Measurements from ENCODE around the gene CBFA2T3.

CBFA2T3 gene

DNA sequence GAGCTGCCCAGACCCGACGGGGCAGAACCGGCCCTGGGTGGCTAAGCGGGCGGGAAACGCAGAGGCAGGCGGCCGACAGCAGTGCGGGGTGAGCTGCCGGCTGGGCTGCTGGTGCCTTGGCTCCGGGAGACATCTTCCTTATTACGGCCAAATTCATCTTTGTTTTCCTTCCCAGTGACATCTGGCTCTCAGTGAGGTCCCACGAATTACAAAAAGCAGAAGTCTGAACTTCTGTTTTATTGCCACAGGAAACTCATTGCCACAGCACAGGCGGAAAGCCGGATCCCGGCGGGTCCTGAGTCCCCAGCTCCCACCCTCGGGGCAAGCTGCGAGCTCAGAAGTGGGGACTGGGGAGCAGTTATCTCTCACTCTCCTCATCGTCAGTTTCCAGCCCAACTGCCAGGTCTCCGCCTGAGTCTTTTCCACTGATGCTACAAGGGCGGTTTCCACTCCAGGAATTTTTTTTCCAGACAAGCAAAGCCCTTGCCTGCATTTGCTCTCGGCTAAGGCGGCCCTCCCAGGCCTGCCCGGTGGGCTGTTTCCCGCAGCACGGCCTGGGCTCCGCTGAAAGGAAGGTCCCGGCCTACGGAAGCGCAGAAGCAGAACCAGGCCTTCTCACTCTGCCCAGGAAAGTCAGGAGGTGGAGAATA is 40.3 kb downstream of the CBFA2T3 start:
- no peak for DNase-seq

DNA sequence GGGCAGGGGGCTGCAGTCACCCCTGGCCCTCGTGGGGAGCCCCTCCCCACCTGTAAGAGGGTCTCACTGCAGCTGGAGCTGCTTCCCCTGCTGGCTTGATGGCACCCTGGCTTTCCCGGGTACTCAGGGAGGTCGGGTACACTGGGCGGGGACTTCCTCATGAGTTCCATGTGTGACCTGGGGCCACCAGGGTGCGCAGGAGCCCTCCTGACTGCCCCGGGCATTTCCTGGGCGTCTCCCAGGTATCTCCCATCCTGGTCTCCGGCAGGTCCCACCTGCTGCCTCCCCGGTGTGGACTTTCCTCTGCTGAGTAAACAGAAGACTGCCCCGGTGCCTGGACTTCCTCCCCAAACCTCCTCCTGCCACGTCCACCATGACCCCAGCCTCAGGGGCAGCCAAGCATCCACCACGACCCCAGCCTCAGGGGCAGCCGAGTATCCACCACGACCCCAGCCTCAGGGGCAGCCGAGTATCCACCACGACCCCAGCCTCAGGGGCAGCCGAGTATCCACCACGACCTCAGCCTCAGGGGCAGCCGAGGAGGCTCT is 40.9 kb downstream of the CBFA2T3 start:
- no peak for DNase-seq

DNA sequence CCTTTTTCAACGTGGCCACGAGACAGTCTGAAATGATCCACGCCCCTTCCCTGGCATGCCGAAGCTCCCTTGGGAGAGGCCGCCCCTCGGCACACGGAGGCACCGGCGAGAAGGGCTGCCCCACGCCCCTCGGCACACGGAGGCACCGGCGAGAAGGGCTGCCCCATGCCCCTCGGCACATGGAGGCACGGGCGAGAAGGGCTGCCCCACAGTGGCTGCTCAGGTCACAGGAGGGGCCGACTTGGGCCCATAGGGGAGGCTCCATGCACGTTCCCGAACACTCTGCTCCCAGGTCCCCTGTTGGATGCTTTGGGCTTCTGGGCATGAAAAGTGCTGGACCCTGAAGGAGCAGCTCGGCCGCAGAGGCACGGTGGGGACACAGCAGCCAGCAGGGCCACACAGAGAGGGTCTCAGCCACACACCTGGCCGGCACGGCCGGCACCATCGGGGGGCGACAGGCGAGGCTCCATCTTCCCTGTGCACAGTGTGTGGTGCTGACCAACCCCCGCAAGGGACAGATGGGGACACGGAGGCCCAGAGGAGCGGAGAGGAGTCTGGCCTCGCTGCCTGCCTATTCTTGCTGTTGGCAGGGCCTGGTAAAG is 42.8 kb downstream of the CBFA2T3 start:
- DNase-seq = no peak

DNA sequence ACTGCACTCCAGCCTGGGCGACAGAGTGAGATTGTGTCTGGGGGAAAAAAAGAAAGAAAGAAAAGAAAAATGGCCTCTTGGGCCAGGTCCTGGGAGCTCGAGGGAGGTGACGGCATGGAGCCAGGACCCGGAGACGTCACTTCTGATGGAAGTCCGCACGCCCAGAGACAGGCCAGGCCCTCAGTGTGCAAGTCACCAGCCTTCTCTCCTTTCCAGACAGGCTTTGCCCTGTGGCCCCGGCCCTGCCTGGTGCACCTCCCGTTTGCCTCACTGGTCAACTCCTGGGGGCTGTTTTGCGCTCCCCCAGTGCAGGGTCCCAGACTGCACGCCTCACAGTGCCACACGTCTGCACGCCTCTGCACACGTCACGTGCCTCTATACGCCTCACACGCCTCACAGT is 44.1 kb downstream of the CBFA2T3 start:
- DNase-seq = no peak

DNA sequence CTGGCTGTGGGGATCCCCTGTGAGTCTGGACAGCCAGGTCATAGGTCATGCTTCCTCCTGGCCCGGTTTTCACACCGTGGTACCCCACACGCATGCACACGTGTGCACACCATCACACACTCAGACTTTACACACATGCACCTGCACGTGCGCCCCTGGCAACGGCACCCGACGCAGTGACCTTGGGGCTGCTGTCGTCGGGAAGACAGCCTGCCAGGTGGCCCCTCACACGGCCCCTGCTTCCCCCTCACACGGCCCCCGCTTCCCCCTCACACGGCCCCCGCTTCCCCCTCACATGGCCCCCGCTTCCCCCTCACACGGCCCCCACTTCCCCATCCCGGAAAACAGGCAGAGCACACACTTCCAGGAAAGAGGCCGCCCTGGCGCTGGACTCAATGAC is 45.1 kb downstream of the CBFA2T3 start:
- DNase-seq = no peak

DNA sequence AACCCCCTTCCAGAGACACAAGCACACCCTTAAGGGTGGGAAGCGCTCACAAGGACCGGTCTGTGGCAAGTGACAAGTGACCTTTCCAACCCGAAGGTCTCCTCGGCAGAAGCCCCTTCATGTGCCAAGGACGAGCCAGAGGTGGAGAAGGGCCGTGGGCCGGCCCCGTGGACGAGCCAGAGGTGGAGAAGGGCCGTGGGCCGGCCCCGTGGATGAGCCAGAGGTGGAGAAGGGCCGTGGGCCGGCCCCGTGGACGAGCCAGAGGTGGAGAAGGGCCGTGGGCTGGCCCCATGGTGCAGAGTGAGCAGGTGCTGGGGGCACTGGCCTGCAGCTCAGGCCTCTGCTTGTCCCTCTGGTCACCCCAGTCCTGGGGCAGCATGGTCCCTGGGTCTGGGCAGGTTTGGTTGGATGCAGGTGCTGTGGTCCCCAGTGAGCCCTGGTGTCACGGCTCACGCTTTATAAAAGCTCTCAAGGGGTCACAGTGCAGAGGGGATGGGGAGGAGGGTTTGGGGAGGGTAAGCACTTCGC is 45.6 kb downstream of the CBFA2T3 start:
- no peak for DNase-seq

DNA sequence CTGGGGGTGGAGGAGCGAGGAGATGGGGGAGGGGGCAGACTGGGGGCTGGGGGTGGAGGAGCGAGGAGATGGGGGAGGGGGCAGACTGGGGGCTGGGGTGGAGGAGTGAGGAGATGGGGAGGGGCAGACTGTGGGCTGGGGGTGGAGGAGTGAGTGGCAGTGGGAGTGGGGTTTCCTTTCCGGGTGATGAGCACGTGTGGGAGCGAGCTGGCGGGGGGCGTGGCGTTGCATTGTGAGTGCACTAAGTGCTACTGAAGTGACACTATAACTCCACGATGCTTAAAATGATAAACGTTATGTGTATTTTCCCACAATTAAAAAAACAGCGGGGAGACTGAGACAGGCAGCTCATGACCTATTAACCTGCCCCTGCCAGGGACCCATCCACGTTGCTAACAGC is 46.3 kb downstream of the CBFA2T3 start:
- no peak for DNase-seq

DNA sequence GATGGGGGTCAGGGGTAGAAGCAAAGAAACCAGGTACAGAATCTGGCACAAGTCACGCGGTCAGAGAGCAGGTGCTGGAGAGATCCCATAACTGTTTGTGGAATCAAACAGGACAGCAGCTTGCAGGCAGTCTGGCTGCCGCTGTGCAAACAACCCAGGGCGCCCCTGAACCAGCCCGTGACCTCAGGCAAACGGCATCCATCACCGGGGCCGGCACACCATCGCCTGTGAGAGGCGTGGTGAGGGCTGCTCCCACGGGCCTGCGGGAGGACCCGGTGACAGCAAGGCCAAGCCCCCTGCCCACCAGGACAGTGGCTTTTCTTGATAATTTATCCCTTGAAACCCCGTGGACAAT is 47.9 kb downstream of the CBFA2T3 start:
- no peak for DNase-seq

DNA sequence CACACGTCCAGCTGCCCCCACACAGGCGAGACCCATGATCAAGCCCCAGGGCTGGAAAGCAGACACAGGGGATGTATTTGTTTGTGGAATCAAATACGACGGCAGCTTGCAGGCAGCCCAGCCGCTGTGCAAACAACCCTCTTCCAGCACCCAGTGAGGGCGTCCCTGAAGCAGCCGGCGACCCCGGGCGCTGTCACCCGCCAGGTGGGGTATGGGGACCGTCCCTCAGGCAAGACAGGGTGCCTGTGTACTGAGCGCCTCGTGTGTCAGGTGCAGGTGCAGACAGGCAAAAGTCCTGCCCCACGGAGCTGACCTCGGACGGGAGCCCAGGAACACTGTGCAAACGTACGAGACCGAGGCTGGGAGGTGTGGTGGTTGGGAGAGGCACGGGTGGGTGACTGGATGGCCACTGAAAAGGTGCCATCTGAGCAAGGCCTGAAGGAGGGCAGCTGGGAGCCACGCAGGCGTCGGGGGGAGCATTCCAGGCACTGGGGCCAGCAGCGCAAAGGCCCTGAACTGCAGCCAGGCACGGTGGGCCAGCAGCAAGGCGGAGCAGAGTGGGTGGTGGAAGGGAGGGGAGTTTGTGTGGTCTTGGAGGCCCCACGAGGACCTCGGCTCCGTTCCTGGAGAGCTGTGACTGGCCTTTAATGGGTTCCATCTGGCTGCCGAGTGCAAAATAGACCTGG is 48.5 kb downstream of the CBFA2T3 start:
- DNase-seq = no peak

DNA sequence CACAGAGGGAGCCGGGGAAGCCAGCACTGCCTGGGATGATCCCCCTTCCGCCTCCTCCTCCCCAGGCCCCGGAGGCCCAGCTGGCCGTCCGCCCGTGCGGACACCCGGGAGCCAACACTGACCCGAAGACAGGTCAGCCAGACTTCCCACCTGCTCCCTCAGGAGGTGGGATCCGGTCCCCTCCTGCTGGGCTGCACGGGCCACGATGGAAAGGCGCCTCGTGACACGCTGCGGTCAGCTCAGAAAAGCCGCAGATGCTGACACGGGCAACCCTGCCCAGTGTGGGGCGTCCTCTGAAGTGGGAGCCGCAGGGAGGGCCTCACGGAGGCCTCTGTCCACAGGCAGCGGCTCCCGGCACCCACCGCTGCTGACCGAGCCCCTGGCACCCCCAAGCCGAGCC is 49.3 kb downstream of the CBFA2T3 start:
- no peak for DNase-seq

DNA sequence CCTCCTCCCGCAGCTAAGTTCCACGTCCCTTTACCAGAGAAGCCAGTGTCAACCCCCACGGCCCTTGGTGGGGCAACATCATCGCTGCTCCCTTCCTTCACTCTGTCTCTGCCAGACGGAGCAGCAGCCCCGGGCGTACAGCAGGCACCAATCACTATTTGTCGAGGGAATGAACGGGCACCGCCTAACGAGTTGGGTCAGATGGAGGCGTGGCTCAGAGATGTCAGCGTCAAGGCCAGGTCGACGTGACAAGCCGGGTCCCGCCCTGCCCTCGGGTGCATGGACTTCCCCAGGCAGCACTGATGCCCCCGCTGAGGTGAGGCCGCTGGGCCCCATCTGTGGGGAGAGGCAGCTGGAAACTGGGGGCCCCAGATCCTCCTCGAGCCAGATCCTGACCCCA is 50.0 kb downstream of the CBFA2T3 start:
- no peak for DNase-seq

DNA sequence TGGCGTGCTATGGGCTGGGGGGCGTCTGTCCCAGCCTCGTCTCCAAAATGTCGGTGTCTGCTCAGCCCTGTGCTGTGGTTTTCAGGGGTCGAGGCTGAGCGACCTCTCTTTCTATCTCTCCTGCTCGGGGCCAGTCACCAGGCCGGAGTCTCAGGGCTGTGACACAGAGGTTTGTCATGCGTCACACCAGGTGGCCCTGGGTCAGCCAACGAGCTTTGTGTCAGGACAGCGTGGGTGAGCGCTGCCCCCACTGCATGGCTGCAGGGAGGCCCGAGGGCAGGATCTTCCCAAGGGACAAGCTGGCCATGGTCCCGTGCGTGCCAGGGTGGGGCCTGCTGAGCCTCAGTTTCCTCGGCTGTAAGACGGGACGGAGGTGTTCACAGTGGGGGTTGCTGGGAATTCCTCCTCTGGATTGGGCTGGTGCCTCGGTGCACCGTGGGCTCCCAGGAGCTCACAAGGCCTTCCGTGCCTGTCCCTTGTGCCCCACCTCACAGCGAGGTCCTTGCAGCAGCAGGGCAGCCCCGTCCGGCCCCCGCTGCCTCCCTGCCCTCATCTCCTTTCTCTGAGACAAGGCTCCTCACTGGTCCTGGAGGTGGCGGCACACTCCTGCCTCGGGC is 50.5 kb downstream of the CBFA2T3 start:
- no peak for DNase-seq

DNA sequence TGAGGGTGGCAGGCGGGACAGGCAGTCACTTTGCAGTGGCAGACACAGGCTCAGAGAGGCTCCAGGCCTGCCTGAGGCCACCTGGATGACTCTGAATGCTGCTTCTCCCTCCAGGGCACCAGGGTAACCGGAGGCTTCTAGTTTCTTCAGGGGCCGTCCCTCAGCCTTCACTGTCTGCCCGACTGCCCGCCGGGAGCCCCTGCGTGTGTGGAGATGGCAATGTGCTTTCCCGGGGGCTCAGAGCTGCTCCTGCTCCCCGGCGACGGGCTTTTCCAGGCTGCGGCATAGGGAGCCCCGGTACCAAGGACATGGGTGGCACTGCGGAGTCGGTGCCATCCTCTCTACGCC is 51.5 kb downstream of the CBFA2T3 start:
- DNase-seq = no peak

DNA sequence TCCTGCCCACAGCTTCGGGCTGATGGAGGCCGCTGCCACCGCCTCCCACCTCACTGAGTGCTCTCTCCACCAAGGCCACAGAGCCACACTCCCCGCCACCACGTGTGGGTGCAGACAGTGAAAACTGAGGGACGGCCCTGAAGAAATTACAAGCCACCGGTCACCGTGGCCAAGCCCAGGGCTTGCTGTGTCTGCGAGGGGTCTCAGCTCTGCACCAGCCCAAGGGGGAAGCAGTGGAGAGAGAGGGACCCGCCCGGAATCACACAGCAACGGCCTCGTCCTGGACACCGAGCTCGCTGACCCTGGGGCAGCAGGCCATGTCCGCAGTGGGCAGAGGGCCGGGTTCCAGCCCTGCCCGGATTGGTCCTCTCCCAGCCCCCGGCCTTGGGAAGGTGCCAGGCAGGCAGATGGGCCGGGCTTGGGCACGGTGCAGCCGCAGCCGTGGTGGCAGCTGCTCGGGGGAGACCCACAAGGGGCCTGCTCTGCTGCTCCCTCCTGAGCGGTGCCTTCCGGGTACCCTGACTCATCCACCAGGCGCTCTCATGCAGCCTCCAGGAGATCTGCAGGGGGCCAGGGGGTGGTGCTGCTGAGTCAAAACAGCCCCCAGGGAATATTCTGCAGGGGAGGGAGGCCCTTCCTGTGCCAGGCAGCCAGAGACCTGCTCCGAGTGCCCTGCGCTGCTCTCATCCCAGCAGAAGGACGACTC is 52.0 kb downstream of the CBFA2T3 start:
- DNase-seq = peak; percentile 88

DNA sequence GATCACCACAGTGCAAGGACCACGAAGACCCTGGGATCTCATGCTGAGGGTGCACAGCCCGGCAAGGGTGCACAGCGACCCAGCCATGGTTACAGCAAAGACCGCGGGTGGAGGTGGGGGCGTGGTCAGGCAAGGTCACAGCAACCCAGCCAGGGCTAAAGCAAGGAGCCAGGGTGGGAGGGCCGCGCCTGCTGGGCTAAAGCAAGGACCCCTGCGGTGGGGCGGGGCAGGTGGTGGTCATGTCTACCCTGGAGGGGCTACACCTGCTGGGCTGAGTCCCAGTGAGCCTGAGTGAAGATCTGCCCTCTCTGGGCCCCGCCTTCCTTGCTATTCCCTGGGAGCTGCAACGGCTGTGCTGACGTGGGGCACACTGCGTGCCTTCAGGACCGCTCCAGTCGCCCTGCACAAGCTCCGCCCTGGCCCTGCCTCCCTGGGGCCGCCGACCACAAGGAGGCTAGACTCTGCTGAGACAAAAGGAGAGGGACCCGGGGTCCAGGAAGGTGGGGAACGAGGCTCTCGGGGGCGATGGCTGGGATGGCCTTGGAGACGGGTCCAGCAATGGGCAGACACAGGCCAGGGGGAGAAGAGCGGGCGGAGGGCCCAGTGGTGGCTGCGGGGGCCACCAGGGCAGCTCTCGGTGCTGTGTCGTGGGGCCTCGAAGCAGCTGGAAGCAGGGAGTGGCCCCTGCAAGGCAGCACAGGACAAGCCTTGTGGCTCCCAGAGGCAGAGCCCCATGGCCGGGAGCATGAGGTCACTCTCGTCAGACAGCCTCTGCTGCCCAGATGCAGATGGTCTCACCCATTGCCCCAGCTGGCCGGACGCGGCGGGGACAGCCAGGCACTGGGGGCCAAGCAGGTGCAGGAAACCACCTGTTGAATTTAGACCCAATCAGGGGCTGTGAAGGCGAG is 52.8 kb downstream of the CBFA2T3 start:
- no peak for DNase-seq

DNA sequence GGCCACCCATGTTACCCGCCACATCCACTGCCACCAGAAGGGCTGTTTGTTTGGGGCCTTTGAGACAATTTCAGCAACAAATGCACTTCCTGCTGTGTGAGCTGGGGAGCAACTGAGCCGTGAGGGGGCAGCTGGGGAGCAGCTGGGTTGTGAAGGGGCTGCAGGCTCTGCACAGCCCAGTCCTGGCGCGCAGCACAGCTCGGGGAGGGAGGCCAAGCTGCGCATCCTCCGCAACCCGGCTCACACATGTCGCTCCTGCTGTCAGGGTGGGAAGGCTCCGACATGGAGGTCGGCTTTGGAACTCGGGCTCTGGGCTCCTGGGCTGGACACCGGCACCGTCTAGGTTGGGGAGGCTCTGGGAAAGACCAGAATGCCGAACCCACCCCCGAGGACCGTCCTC is 53.6 kb downstream of the CBFA2T3 start:
- no peak for DNase-seq

DNA sequence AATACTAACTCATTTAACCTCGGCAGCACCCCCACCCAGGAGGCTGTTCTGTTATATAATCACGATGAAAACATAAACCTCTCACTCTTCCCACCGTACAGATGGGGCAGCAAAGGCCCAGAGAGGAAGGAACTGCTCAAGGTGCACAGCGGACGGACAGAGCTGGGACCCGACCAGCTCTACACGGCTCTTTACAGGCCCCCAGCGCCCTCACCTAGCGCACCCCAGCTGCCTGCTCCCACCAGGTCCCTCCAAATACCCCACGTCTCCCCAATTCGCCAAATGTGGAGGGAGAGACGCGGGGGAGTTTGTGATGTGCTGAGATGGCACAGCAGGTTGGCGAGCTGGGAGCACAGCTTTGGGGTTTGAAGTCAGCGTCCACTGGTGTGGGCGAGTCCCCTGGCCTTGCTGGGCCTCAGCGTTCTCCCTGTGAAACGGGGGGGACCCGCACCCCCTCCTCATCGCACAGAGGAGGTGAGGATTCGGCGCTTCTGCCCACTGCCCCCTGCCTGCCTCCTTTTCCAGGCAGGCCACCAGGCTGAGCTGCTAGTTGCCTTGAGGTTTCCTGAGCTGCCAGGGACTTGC is 54.1 kb downstream of the CBFA2T3 start:
- DNase-seq = no peak

DNA sequence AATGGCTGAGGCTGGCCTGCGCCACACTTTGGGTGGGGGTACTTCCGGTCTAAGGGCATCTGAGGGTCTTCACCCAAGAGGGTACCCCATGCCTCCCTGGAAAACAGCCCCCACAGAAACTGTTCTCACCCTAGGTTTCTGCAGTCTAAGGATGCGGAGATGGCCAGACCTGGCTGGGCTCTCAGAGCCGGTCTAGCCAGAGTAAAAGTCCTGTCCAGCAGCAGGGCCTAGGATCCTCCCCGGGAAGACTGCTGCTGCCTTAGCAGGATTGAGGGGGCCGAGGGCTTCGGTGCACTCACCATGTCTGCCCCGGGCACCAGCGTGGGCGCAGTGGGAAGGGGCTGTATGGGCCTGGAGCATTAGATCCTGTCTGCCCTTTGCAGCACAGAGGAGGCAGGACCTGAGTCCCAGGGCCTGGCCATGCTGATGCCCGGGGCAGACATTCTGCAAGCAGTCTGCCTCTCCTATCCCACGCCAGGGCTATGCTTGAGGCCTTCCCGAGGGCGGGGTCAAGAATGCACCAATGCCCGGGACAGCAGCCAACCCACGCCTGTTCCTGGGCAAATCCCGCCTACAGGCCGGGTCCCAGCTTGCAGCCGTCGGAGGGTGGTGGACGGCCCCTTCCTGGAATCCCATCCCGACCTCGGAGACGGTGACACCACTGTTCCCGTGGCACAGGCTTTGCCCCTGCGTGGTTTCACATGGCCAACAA is 54.7 kb downstream of the CBFA2T3 start:
- DNase-seq = no peak

DNA sequence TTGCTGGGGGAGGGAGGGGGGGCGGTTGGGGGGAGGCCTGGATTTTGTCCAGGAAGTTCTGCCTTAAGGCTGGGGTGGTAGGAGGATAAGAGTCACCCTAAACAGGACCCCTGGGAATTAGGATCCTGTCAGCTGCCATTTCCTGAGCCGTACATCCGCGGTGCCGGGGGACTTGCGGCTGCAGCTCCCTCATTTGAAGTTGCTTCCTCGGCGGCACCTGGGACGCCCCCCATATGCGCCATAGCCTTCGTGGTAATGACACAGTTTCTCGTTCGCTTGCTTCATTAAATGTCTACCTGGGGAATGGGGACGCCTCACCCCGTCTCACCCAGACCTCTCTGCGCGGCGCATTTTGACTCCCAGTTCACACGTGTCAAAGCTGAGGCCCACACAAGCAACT is 55.4 kb downstream of the CBFA2T3 start:
- no peak for DNase-seq

DNA sequence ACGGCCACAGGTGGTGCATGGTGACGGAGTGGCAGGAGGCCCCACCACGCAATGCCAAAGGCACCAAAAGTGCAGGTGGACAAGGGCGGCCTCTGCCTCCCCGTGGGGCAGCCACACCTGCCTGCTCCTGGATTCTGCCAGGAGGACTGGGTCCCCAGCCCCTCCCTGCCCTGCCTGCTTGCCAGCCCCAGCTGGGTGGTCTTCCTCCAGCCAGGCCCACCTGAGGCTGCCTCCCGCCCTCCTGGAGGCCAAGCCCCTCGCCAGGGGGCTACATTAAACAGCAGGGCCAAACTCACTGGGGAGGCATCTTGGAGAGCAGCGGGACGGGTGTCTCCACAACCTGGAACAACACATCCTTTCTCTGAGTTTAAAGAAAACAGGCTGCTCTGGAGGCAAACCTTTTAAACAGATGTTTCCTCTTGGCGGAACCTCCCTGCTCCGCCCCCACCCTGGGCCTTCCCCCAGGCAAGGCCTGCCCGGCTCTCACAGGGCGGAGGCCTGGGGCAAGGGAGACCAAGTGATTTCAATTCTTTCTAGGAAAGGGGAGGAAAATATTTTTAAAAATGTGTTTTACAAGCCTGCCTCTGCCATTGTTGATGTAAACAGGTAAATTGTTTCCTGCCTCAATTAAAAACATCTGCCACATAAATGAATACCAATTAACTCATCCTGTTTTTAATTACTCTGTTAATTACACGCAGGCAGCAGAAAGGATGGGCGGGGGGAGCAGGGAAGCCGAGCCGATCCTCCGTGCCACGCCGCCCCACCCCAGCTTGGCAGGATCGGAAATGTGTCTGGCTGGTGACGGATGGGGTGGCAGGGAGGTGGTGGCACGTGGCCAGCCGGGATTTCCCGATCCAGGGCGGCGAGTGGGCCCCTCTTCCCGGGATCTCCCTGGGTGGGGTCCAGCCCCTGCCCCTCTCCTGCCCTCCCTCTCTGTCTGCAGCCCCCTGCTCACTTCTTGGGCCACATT is 56.1 kb downstream of the CBFA2T3 start:
- DNase-seq = peak; percentile 28

All from T1000 (cell line).